Stomach (tissue), 4 donors: ENCODE results near the gene TAC1.

ENCODE experiments used
- CTCF ChIP-seq, 7 experiments: fragments of 450-650 bp in 4 of 7; fragments of 200-600 bp in 3 of 7; sonication (generic) in 3 of 7; IDR thresholded peaks; one replicate each; pipeline ENCODE4 v1.5.1; 2016 to 2019; ENCODE audit warnings: antibody characterized with exemption in 7 of 7, control low read depth in 2 of 7, mild to moderate bottlenecking in 1 of 7
- POLR2A ChIP-seq, 4 donors: fragments of 450-650 bp; IDR thresholded peaks; one replicate each; pipeline ENCODE4 v1.6.1; 2016; ENCODE audit warnings: antibody characterized with exemption in 4 of 4, control low read depth in 2 of 4, mild to moderate bottlenecking in 1 of 4, moderate library complexity in 1 of 4

- TF ChIP-seq POLR2A (IDR thresholded peaks at IDR 0.05) (no peak), CTCF (IDR thresholded peaks at IDR 0.05) (no peak)
Measured at GRCh38 chr7:97770850-97771249, 39.0 kb downstream of the TAC1 start.
